Prostate gland (tissue), 2 donors: ENCODE results near the gene OSBPL6. TPM values are rescaled to one million over a fixed set of nuclear protein-coding genes. Genes with fewer than 3 reads are reported as not detected.

Experiments
- DNase-seq: peaks from one replicate; pipeline ENCODE4 v3.0.0-alpha.2; 2019; ENCODE audit warnings: low spot score
- H3K27ac ChIP-seq, 2 donors: fragments of 200-600 bp; sonication (generic); 2 replicates each; pipeline ENCODE4 v1.5.1; 2017 to 2019
- H3K27me3 ChIP-seq: fragments of 200-600 bp; sonication (generic); replicated peaks from 2 replicates; pipeline ENCODE4 v1.5.1; 2019; ENCODE audit not compliant: insufficient read depth
- H3K36me3 ChIP-seq, 2 donors: fragments of 200-600 bp; sonication (generic); 1 replicate in 1 of 2; 2 replicates in 1 of 2; pipeline versions ENCODE4 v1.5.1 to v1.8.1; 2017 to 2019
- H3K4me1 ChIP-seq: fragments of 200-600 bp; sonication (generic); replicated peaks from 2 replicates; pipeline ENCODE4 v1.5.1; 2019
- H3K4me3 ChIP-seq, 2 donors: fragments of 200-600 bp; sonication (generic); 2 replicates each; pipeline ENCODE4 v1.5.1; 2017 to 2019
- H3K9me3 ChIP-seq: fragments of 200-600 bp; sonication (generic); 2 replicates; pipeline ENCODE4 v1.5.1; 2017
- CTCF ChIP-seq, 4 experiments: fragments of 200-600 bp in 2 of 4; fragments of 450-650 bp in 2 of 4; sonication (generic) in 2 of 4; IDR thresholded peaks; 1 replicate in 3 of 4; 2 replicates in 1 of 4; pipeline ENCODE4 v1.5.1; 2016 to 2019; ENCODE audit warnings: antibody characterized with exemption in 4 of 4, mild to moderate bottlenecking in 2 of 4, moderate library complexity in 2 of 4
- POLR2A ChIP-seq: fragments of 450-650 bp; IDR thresholded peaks from one replicate; pipeline ENCODE4 v1.6.1; 2016; ENCODE audit warnings: antibody characterized with exemption, mild to moderate bottlenecking
- POLR2AphosphoS5 ChIP-seq: sonication (generic); formaldehyde crosslinking; IDR thresholded peaks from one replicate; pipeline ENCODE4 v1.6.1; 2017; ENCODE audit warnings: antibody characterized with exemption
- WGBS: methylation state at CpG from one replicate; pipeline ENCODE4 v1.1.5; 2018; 5-methylcytosine and 5-hydroxymethylcytosine counted together
- intact Hi-C: fragments of 100-400 bp; cut with DNase I; formaldehyde crosslinking; loops from one replicate; pipeline ENCODE4 v1.14.2; 2022
- total RNA-seq, 2 donors: library from RNA; depleted of rRNA; stranded (reverse); fragments of >200 nt; gene quantifications; one replicate each; pipeline ENCODE4 v1.1.0, GENCODE V29; 2016

OSBPL6 gene
- total RNA-seq, 2 donors from 2014 or later: 2.4 to 10.8 TPM

- intact Hi-C loops: no loop called here
- no peaks in the 10 kb centered on the region for H3K4me1 ChIP-seq
- H3K27me3 ChIP-seq: no peaks in the 10 kb centered on the region
- TF ChIP-seq POLR2A (no peak), CTCF (IDR thresholded peaks at IDR 0.05) (no peak), POLR2AphosphoS5 (no peak)
- no peak overlapping the region for H3K27ac ChIP-seq
- H3K4me3 ChIP-seq: no peak overlapping the region
- no peaks in the 10 kb centered on the region for H3K36me3 ChIP-seq
- DNase-seq: no peak
- 96% methylated on average over 1 of the region's 1 CpG for WGBS
- H3K9me3 ChIP-seq: no peaks in the 10 kb centered on the region
These were observed 186.5 kb downstream of the OSBPL6 start for GRCh38 chr2:178380763-178381162.

- no peak for DNase-seq
- Histone ChIP-seq H3K4me1 (no peaks in the 10 kb centered on the region), H3K4me3 (no peak overlapping the region), H3K27ac (no peak overlapping the region), H3K9me3 (no peaks in the 10 kb centered on the region), H3K27me3 (no peaks in the 10 kb centered on the region), H3K36me3 (no peaks in the 10 kb centered on the region)
- WGBS: 97% methylated on average over 5 of the region's 5 CpGs
- intact Hi-C loops: no loop called here
- TF ChIP-seq POLR2A: no peak
- no peak for TF ChIP-seq POLR2AphosphoS5
- no peak for TF ChIP-seq CTCF (IDR thresholded peaks at IDR 0.05)
These were observed 189.4 kb downstream of the OSBPL6 start for GRCh38 chr2:178383718-178384117.

- Histone ChIP-seq H3K9me3 (no peaks in the 10 kb centered on the region), H3K27me3 (no peaks in the 10 kb centered on the region), H3K36me3 (no peaks in the 10 kb centered on the region), H3K4me1 (no peaks in the 10 kb centered on the region), H3K4me3 (no peak overlapping the region), H3K27ac (no peak overlapping the region)
- 74% methylated on average over 4 of the region's 4 CpGs for WGBS
- TF ChIP-seq POLR2A: no peak
- no peak for TF ChIP-seq POLR2AphosphoS5
- DNase-seq: no peak
- intact Hi-C loops: no loop called here
These were observed 191.4 kb downstream of the OSBPL6 start for GRCh38 chr2:178385595-178386148.

- Histone ChIP-seq H3K4me3 (no peak overlapping the region), H3K4me1 (no peaks in the 10 kb centered on the region), H3K9me3 (no peaks in the 10 kb centered on the region), H3K36me3 (no peaks in the 10 kb centered on the region), H3K27ac (no peak overlapping the region), H3K27me3 (no peaks in the 10 kb centered on the region)
- no peak for DNase-seq
- TF ChIP-seq POLR2A: no peak
- intact Hi-C loops: no loop called here
- WGBS: 67% methylated on average over 1 of the region's 1 CpG
These were observed 192.8 kb downstream of the OSBPL6 start for GRCh38 chr2:178386986-178387597.

GRCh38 chr2:178388287-178388686 lies 194.0 kb downstream of the OSBPL6 start:
- DNase-seq: no peak
- intact Hi-C loops: no loop called here
- TF ChIP-seq POLR2A (no peak), CTCF (IDR thresholded peaks at IDR 0.05) (no peak), POLR2AphosphoS5 (no peak)
- no peaks in the 10 kb centered on the region for H3K36me3 ChIP-seq
- H3K9me3 ChIP-seq: no peaks in the 10 kb centered on the region
- H3K4me1 ChIP-seq: no peaks in the 10 kb centered on the region
- H3K4me3 ChIP-seq: no peak overlapping the region
- WGBS: 91% methylated on average over 7 of the region's 7 CpGs
- H3K27me3 ChIP-seq: no peaks in the 10 kb centered on the region
- no peak overlapping the region for H3K27ac ChIP-seq

GRCh38 chr2:178391701-178392100 lies 197.4 kb downstream of the OSBPL6 start:
- DNase-seq: no peak
- Histone ChIP-seq H3K4me1 (no peaks in the 10 kb centered on the region), H3K36me3 (no peaks in the 10 kb centered on the region), H3K9me3 (no peaks in the 10 kb centered on the region), H3K27me3 (no peaks in the 10 kb centered on the region), H3K4me3 (no peak overlapping the region), H3K27ac (no peak overlapping the region)
- no peak for TF ChIP-seq POLR2AphosphoS5
- TF ChIP-seq POLR2A: no peak
- TF ChIP-seq CTCF (IDR thresholded peaks at IDR 0.05): no peak
- intact Hi-C loops: no loop called here
- WGBS: 92% methylated on average over 4 of the region's 4 CpGs
